HG03342 (cell line): ENCODE measurements around the gene MSH2.

ENCODE experiments used
- ATAC-seq: cut with Tn5 transposase; IDR thresholded peaks from one replicate; pipeline ENCODE4 v1.9.1; 2021; ENCODE audit warnings: mild to moderate bottlenecking, moderate library complexity; ENCODE audit not compliant: unreplicated experiment

The MSH2 gene

DNA sequence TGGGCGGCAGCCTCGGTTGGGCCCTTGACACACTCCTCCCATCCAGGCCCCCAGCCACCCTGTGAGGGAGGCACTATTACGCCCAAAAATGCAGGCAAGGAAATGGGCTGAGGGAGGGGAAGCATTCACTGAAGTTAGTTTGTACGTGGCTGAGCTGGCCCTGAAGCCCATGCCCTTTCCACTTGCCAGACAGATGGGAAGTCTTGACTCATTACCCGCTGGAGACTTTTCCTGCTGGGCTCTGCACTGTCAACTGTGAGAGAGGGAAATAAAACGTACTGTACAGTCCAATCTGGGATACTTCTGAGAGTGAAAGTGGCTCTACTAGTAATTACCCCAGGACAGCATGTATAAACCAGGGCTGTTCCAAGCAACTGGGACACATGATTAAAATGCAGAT lies 125.9 kb downstream of the MSH2 start:
- ATAC-seq = no peak

DNA sequence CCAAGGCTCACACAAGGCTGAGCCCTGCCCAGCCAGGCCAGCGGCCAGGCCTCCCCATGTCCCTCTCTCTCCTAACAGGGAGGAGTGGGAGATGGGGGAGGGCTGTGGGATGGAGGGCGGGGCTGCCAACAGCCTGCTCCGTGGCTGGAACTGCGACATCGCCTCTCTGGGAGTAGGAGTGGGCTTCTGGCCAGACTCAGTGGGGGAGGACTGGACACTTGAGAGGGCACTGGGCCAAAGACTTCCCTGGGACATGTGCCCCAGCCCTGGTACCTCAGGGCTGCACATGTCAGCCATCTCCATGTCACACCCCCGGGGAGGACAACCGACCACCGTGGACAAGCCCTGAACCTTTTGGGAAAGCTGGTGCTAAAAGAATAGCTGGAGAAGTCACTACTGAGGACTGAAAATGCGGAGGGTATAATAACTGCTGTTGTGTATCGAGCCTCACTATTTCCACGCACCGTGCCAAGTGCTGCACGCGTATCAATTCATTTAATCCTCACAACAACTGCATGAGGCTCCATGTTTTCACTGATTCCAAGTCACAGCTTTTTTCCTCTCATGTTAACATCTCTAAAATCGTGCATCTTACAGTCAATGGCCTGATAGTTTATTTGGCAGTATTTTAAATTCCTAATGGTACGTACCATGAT lies 127.3 kb downstream of the MSH2 start:
- ATAC-seq = no peak

DNA sequence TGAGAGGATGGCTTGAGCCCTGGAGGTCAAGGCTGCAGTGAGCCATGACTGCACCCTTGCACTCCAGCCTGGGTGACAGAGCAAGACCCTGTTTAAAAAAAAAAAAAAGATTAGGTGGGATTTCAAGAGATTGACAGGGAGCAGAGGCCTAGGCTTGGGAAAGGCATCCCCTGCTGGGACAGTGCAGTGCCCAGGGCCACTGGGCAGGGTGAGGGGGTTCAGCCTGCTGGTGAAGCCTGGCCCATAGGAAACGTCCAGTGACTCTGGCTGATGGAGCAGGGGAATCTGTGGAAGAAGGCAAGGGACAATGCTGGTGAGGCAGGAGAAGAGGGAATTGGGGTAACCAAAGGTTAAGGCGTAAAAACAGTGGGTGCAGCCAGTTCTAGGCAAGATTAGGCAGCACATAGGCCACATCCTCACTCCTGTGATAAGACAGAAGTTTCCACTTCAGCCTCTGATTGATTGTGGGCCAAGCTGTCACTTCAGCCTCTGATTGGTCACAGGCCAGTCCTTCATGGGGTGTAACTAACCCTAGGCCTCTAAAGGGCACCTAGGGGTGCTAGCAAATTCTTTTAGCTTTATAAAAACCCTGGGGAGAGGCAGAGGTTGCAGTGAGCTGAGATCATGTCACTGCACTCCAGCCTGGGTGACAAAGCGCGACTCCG lies 128.6 kb downstream of the MSH2 start:
- no peak for ATAC-seq
